DOHH2 (cell line): Measurements from ENCODE around the gene FOXN3.
"Not testable (repeated sequence)": the region's sequence is repeated elsewhere in the genome, so short reads cannot be mapped to it uniquely, and the experiment has no call there.

Source experiments
- H3F3A ChIP-seq: fragments of 200-600 bp; sonication (generic), shearing (Covaris generic); 2 replicates; pipeline ENCODE4 v1.6.0; 2016; ENCODE audit warnings: antibody characterized with exemption, mild to moderate bottlenecking; ENCODE audit not compliant: control insufficient read depth, insufficient read depth
- H3K27ac ChIP-seq: fragments of 200-600 bp; sonication (generic); 2 replicates; pipeline ENCODE4 v1.5.1; 2014; ENCODE audit warnings: low read depth, mild to moderate bottlenecking, low read length, moderate library complexity
- H3K27me3 ChIP-seq: fragments of 200-600 bp; sonication (generic); 2 replicates; pipeline ENCODE4 v1.6.1; 2014; ENCODE audit warnings: mild to moderate bottlenecking, low read length, mixed read lengths; ENCODE audit not compliant: control insufficient read depth
- H3K36me3 ChIP-seq: fragments of 200-600 bp; sonication (generic); 2 replicates; pipeline ENCODE4 v1.6.1; 2014; ENCODE audit warnings: mild to moderate bottlenecking, low read length, moderate library complexity, mixed read lengths; ENCODE audit not compliant: control insufficient read depth
- H3K4me1 ChIP-seq: fragments of 200-600 bp; sonication (generic); 2 replicates; pipeline ENCODE4 v1.6.1; 2014; ENCODE audit warnings: mild to moderate bottlenecking, low read length, mixed read lengths; ENCODE audit not compliant: control insufficient read depth
- H3K4me2 ChIP-seq: fragments of 200-600 bp; sonication (generic); 2 replicates; pipeline ENCODE4 v1.6.0; 2014; ENCODE audit warnings: mild to moderate bottlenecking, low read length, moderate library complexity
- H3K4me3 ChIP-seq: fragments of 200-600 bp; sonication (generic); 2 replicates; pipeline ENCODE4 v1.5.1; 2014; ENCODE audit warnings: mild to moderate bottlenecking, low read length, mixed read lengths
- H3K79me2 ChIP-seq: fragments of 200-600 bp; sonication (generic); 2 replicates; pipeline ENCODE4 v1.6.1; 2014; ENCODE audit warnings: mild to moderate bottlenecking, low read length, mixed read lengths; ENCODE audit not compliant: control insufficient read depth
- H3K9me2 ChIP-seq: fragments of 200-600 bp; sonication (generic); replicated peaks from 2 replicates; pipeline ENCODE4 v1.6.1; 2014; ENCODE audit warnings: mild to moderate bottlenecking, low read length, mixed read lengths; ENCODE audit not compliant: control insufficient read depth
- H3K9me3 ChIP-seq: fragments of 200-600 bp; sonication (generic); 2 replicates; pipeline ENCODE4 v1.6.1; 2014; ENCODE audit warnings: antibody characterized with exemption, low read length, mixed read lengths; ENCODE audit not compliant: control insufficient read depth, insufficient read depth
- H4K20me1 ChIP-seq: fragments of 200-600 bp; sonication (generic); 2 replicates; pipeline ENCODE4 v1.6.0; 2014; ENCODE audit warnings: low read depth, mild to moderate bottlenecking, antibody characterized with exemption, low read length, moderate library complexity; ENCODE audit not compliant: control insufficient read depth, insufficient read depth
- EZH2phosphoT487 ChIP-seq: fragments of 200-600 bp; sonication (generic); IDR thresholded peaks from 2 replicates; pipeline ENCODE4 v1.6.1; 2017; ENCODE audit warnings: borderline replicate concordance, mild to moderate bottlenecking, antibody characterized with exemption, low read length, moderate library complexity, mixed read lengths
- TF ChIP-seq, protein P1 (sequence below): fragments of 200-600 bp; sonication (generic); IDR thresholded peaks from one replicate; pipeline ENCODE4 v1.5.1; 2014; ENCODE audit warnings: antibody characterized with exemption, mild to moderate bottlenecking, low read depth, low read length; ENCODE audit not compliant: poor library complexity, severe bottlenecking

Gene FOXN3

DNA sequence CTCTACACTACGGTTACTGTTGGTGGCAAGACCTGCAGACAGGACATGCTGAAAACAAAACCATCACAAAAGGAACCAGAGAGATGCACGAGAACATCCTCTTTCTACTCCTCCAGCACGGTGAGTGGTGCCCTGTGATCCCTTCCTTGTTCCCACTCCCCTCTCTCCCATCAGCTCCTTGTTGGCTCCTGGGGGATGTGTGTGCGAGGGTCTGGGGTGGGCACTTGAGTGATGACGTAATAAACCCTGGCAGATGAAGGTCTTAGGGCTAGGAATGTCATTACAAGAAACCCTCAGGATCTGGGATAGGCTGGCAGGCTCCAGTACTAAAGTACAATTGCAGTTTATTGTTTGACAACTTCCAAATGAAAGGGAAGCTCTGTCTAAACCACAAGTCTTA lies 261.5 kb downstream of the FOXN3 start:
- no peak for TF ChIP-seq EZH2phosphoT487
- TF ChIP-seq, protein P1, sequence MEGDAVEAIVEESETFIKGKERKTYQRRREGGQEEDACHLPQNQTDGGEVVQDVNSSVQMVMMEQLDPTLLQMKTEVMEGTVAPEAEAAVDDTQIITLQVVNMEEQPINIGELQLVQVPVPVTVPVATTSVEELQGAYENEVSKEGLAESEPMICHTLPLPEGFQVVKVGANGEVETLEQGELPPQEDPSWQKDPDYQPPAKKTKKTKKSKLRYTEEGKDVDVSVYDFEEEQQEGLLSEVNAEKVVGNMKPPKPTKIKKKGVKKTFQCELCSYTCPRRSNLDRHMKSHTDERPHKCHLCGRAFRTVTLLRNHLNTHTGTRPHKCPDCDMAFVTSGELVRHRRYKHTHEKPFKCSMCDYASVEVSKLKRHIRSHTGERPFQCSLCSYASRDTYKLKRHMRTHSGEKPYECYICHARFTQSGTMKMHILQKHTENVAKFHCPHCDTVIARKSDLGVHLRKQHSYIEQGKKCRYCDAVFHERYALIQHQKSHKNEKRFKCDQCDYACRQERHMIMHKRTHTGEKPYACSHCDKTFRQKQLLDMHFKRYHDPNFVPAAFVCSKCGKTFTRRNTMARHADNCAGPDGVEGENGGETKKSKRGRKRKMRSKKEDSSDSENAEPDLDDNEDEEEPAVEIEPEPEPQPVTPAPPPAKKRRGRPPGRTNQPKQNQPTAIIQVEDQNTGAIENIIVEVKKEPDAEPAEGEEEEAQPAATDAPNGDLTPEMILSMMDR = no peak
- H3K27ac ChIP-seq = no peak overlapping the region
- no peaks in the 10 kb centered on the region for H3K79me2 ChIP-seq
- no peaks in the 10 kb centered on the region for H3F3A ChIP-seq
- no peak overlapping the region for H3K4me2 ChIP-seq
- no peaks in the 10 kb centered on the region for H3K27me3 ChIP-seq
- H3K4me1 ChIP-seq = no peaks in the 10 kb centered on the region
- H3K9me3 ChIP-seq = no peaks in the 10 kb centered on the region; the same call in 1 of the 2 replicates
- no peaks in the 10 kb centered on the region for H3K36me3 ChIP-seq
- no peaks in the 10 kb centered on the region for H4K20me1 ChIP-seq
- no peak overlapping the region for H3K4me3 ChIP-seq
- no peaks in the 10 kb centered on the region for H3K9me2 ChIP-seq

GRCh38 chr14:89151693-89152092 lies 265.3 kb downstream of the FOXN3 start:
- H3K4me3 ChIP-seq, H3K9me3 ChIP-seq, H3K79me2 ChIP-seq, H3K4me1 ChIP-seq, H3K27ac ChIP-seq, H3K27me3 ChIP-seq, H3F3A ChIP-seq, H3K36me3 ChIP-seq, H3K9me2 ChIP-seq, H4K20me1 ChIP-seq, H3K4me2 ChIP-seq: not testable (repeated sequence)

- no peaks in the 10 kb centered on the region for H3K36me3 ChIP-seq
- TF ChIP-seq, protein P1 = no peak
- TF ChIP-seq EZH2phosphoT487 = no peak
- no peaks in the 10 kb centered on the region for H3F3A ChIP-seq
- no peaks in the 10 kb centered on the region for H3K9me3 ChIP-seq
- H3K4me1 ChIP-seq = no peaks in the 10 kb centered on the region
- H3K4me3 ChIP-seq = no peak overlapping the region
- H3K27ac ChIP-seq = no peak overlapping the region
- peaks cover 5% of the 10 kb centered on the region; the same call in 1 of the 2 replicates for H3K27me3 ChIP-seq
- H3K79me2 ChIP-seq = no peaks in the 10 kb centered on the region
- H3K4me2 ChIP-seq = no peak overlapping the region
- H3K9me2 ChIP-seq = no peaks in the 10 kb centered on the region; the same call in 1 of the 2 replicates
- no peaks in the 10 kb centered on the region for H4K20me1 ChIP-seq
These were observed 270.8 kb downstream of the FOXN3 start for GRCh38 chr14:89146274-89146673.

DNA sequence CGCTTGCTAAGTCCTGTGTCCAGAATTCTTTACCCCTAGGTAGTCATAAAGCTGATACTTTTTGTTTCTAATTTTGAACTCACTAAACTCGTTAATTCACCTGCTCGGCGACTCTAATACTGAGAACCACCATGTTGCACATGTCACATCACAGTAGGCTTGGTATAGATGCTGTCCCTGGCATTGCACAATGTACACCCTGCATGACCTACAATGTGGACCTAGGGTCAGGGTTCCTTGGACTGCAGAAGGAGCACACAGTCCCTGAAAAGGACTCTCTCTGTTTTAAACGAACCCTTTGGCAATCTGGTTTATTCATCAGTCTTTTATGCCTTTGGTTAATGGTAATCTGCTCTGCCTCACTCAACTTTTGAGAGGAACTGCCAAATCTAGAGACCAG lies 272.4 kb downstream of the FOXN3 start:
- no peaks in the 10 kb centered on the region for H4K20me1 ChIP-seq
- H3K36me3 ChIP-seq = no peaks in the 10 kb centered on the region
- no peaks in the 10 kb centered on the region for H3K4me1 ChIP-seq
- H3K4me2 ChIP-seq = no peak overlapping the region
- peaks cover 5% of the 10 kb centered on the region; the same call in 1 of the 2 replicates for H3K27me3 ChIP-seq
- no peaks in the 10 kb centered on the region; the same call in 1 of the 2 replicates for H3K9me2 ChIP-seq
- H3K4me3 ChIP-seq = no peak overlapping the region
- H3K9me3 ChIP-seq = no peaks in the 10 kb centered on the region
- no peaks in the 10 kb centered on the region for H3F3A ChIP-seq
- no peaks in the 10 kb centered on the region for H3K79me2 ChIP-seq
- H3K27ac ChIP-seq = no peak overlapping the region
- no peak for TF ChIP-seq EZH2phosphoT487
- TF ChIP-seq, protein P1 = no peak
